ENCODE data around the gene ZNF605. TPM values are rescaled to one million over a fixed set of nuclear protein-coding genes. Genes with fewer than 3 reads are reported as not detected.

Gene ZNF605
- total RNA-seq, 1 experiment from 2014 or later, result 20.6 TPM

GRCh38 chr12:132922676-132923075, 33.4 kb downstream of the ZNF605 start:
- ChIA-PET CTCF (no interaction called here), POLR2A (no interaction called here)
- Histone ChIP-seq H3K36me3 (ENCODE audit: control insufficient read depth, insufficient read depth, low read length) (no peaks in the 10 kb centered on the region), H3K9me3 (ENCODE audit: control insufficient read depth, insufficient read depth, low read depth, low read length) (peaks cover 68% of the 10 kb centered on the region), H3K27ac (ENCODE audit: low read length) (no peak overlapping the region), H3K4me3 (ENCODE audit: low read depth in 2 of 2, low read length in 2 of 2) (no peak overlapping the region), H3K27me3 (ENCODE audit: control insufficient read depth, insufficient read depth, low read length) (no peaks in the 10 kb centered on the region), H3K4me1 (ENCODE audit: control insufficient read depth, insufficient read depth, low read length) (no peaks in the 10 kb centered on the region)
- BruUV-seq (replicated peaks), result no TSS peak
- DNase-seq (ENCODE audit: low read depth, low spot score) (no peak), ATAC-seq (no peak)
- in situ Hi-C loops (cut with HindIII; ENCODE audit: low pct_unique_long_range_greater_than_20kb, low sequenced_read_pairs), result no loop called here
- intact Hi-C loops (cut with micrococcal nuclease; ENCODE audit: unreplicated experiment), result no loop called here
- TF ChIP-seq SIN3A (IDR thresholded peaks at IDR 0.05; ENCODE audit: borderline replicate concordance, insufficient read depth, low read depth, low read length) (no peak), TCF7L2 (IDR thresholded peaks at IDR 0.05; ENCODE audit: low read depth, low read length) (no peak), REST (IDR thresholded peaks at IDR 0.05; ENCODE audit: insufficient read depth in 1 of 2, low read depth in 2 of 2, low read length in 1 of 2) (no peak), CTCF (IDR thresholded peaks at IDR 0.05) (no peak), POLR2AphosphoS5 (IDR thresholded peaks at IDR 0.05; ENCODE audit: low read depth, low read length) (no peak)

- peaks cover 67% of the 10 kb centered on the region for H3K9me3 ChIP-seq (ENCODE audit: control insufficient read depth, insufficient read depth, low read depth, low read length)
Observed at GRCh38 chr12:132921685-132922084, 34.4 kb downstream of the ZNF605 start.

More at GRCh38 chr12:132921685-132922084, 34.4 kb downstream of the ZNF605 start:
- no peak overlapping the region for H3K27ac ChIP-seq (ENCODE audit: low read length)
- POLR2A ChIA-PET, result no interaction called here
- CTCF ChIA-PET, result no interaction called here
- intact Hi-C loops (cut with micrococcal nuclease; ENCODE audit: unreplicated experiment), result no loop called here
- no peaks in the 10 kb centered on the region for H3K4me1 ChIP-seq (ENCODE audit: control insufficient read depth, insufficient read depth, low read length)
- ATAC-seq, result no peak
- no peak overlapping the region for H3K4me3 ChIP-seq (ENCODE audit: low read depth in 2 of 2, low read length in 2 of 2)
- DNase-seq (ENCODE audit: low read depth, low spot score), result no peak
- TF ChIP-seq REST (IDR thresholded peaks at IDR 0.05; ENCODE audit: insufficient read depth in 1 of 2, low read depth in 2 of 2, low read length in 1 of 2) (no peak), POLR2AphosphoS5 (IDR thresholded peaks at IDR 0.05; ENCODE audit: low read depth, low read length) (no peak), SIN3A (IDR thresholded peaks at IDR 0.05; ENCODE audit: borderline replicate concordance, insufficient read depth, low read depth, low read length) (no peak), TCF7L2 (IDR thresholded peaks at IDR 0.05; ENCODE audit: low read depth, low read length) (no peak), CTCF (IDR thresholded peaks at IDR 0.05) (no peak; the same call in 1 of the 2 replicates)
- H3K36me3 ChIP-seq (ENCODE audit: control insufficient read depth, insufficient read depth, low read length), result no peaks in the 10 kb centered on the region
- in situ Hi-C loops (cut with HindIII; ENCODE audit: low pct_unique_long_range_greater_than_20kb, low sequenced_read_pairs), result no loop called here
- no peaks in the 10 kb centered on the region for H3K27me3 ChIP-seq (ENCODE audit: control insufficient read depth, insufficient read depth, low read length)
- BruUV-seq (replicated peaks), result no TSS peak

All from Panc1 (cell line).